Measurements from ENCODE around the gene UQCRC1. TPM values are rescaled to one million over a fixed set of nuclear protein-coding genes. Genes with fewer than 3 reads are reported as not detected.
A peak's percentile ranks its signal among the peaks of the same experiment; 100 is the strongest.

UQCRC1 gene
- total RNA-seq, 1 donor from 2014 or later: 240 TPM

- no peaks in the 10 kb centered on the region for H3K36me3 ChIP-seq
- peaks cover 16% of the 10 kb centered on the region for H3K36me3 Mint-ChIP-seq
- peaks cover 14% of the 10 kb centered on the region for H3K79me2 ChIP-seq (ENCODE audit: low read depth)
- peak overlapping the region; percentile 48 for H2AFZ ChIP-seq (replicated peaks)
- peaks cover 11% of the 10 kb centered on the region for H3K27me3 Mint-ChIP-seq (ENCODE audit: insufficient read depth, low read depth)
- peak overlapping the region; percentile 81 for H3K4me2 ChIP-seq
- peaks cover 24% of the 10 kb centered on the region for H4K20me1 ChIP-seq (ENCODE audit: low read depth)
- no peaks in the 10 kb centered on the region for H3K9me3 Mint-ChIP-seq
- H3F3A ChIP-seq (ENCODE audit: low read depth): peaks cover 21% of the 10 kb centered on the region
- peak overlapping the region; percentile 55 for H3K27ac ChIP-seq
- H3K4me1 ChIP-seq: peaks cover 18% of the 10 kb centered on the region
- no peaks in the 10 kb centered on the region for H3K9me3 ChIP-seq (ENCODE audit: low read depth)
- no peak for TF ChIP-seq EZH2 (IDR thresholded peaks at IDR 0.05)
- TF ChIP-seq CTCF (IDR thresholded peaks at IDR 0.05): no peak
- TF ChIP-seq EZH2phosphoT487 (IDR thresholded peaks at IDR 0.05): no peak
- H3K9ac ChIP-seq: peak overlapping the region; percentile 71
- H3K4me3 Mint-ChIP-seq: peak overlapping the region; percentile 90
- H3K4me3 ChIP-seq: peak overlapping the region; percentile 78
- DNase-seq (ENCODE audit: low spot score): peak; percentile 67
- H3K4me1 Mint-ChIP-seq: peaks cover 20% of the 10 kb centered on the region
- no peaks in the 10 kb centered on the region for H3K27me3 ChIP-seq
- H3K27ac Mint-ChIP-seq: no peak overlapping the region
These were observed 25.3 kb upstream of the UQCRC1 start for GRCh38 chr3:48634661-48635221.

- peak overlapping the region; percentile 81 for H3K4me2 ChIP-seq
- TF ChIP-seq CTCF (IDR thresholded peaks at IDR 0.05): no peak
- no peak for TF ChIP-seq EZH2phosphoT487 (IDR thresholded peaks at IDR 0.05)
- no peak for TF ChIP-seq EZH2 (IDR thresholded peaks at IDR 0.05)
These were observed 24.3 kb upstream of the UQCRC1 start for GRCh38 chr3:48633743-48634142.

GRCh38 chr3:48633256-48633655 lies 23.8 kb upstream of the UQCRC1 start:
- TF ChIP-seq EZH2 (IDR thresholded peaks at IDR 0.05) (no peak), EZH2phosphoT487 (IDR thresholded peaks at IDR 0.05) (no peak), CTCF (IDR thresholded peaks at IDR 0.05) (no peak)
- Mint-ChIP-seq H3K4me3 (peak overlapping the region; percentile 70), H3K27me3 (ENCODE audit: insufficient read depth, low read depth) (peaks cover 7% of the 10 kb centered on the region), H3K36me3 (peaks cover 18% of the 10 kb centered on the region), H3K27ac (no peak overlapping the region), H3K9me3 (no peaks in the 10 kb centered on the region), H3K4me1 (peaks cover 27% of the 10 kb centered on the region)
- Histone ChIP-seq H3K4me2 (no peak overlapping the region), H3K79me2 (ENCODE audit: low read depth) (peaks cover 14% of the 10 kb centered on the region), H3K4me3 (no peak overlapping the region), H3K36me3 (no peaks in the 10 kb centered on the region), H3K9me3 (ENCODE audit: low read depth) (no peaks in the 10 kb centered on the region), H2AFZ (replicated peaks) (no peak overlapping the region), H4K20me1 (ENCODE audit: low read depth) (peaks cover 24% of the 10 kb centered on the region), H3K27ac (no peak overlapping the region), H3K9ac (no peak overlapping the region), H3K4me1 (peaks cover 18% of the 10 kb centered on the region), H3K27me3 (no peaks in the 10 kb centered on the region), H3F3A (ENCODE audit: low read depth) (peaks cover 21% of the 10 kb centered on the region)
- no peak for DNase-seq (ENCODE audit: low spot score)

More at GRCh38 chr3:48633743-48634142, 24.3 kb upstream of the UQCRC1 start:
- Histone ChIP-seq H3K79me2 (ENCODE audit: low read depth) (peaks cover 14% of the 10 kb centered on the region), H3K36me3 (no peaks in the 10 kb centered on the region), H3K27ac (no peak overlapping the region), H2AFZ (replicated peaks) (no peak overlapping the region), H3K27me3 (no peaks in the 10 kb centered on the region), H3K9me3 (ENCODE audit: low read depth) (no peaks in the 10 kb centered on the region), H4K20me1 (ENCODE audit: low read depth) (peaks cover 24% of the 10 kb centered on the region), H3K4me1 (peaks cover 18% of the 10 kb centered on the region), H3F3A (ENCODE audit: low read depth) (peaks cover 21% of the 10 kb centered on the region), H3K4me3 (no peak overlapping the region), H3K9ac (no peak overlapping the region)
- Mint-ChIP-seq H3K9me3 (no peaks in the 10 kb centered on the region), H3K4me3 (peak overlapping the region; percentile 90), H3K36me3 (peaks cover 18% of the 10 kb centered on the region), H3K27me3 (ENCODE audit: insufficient read depth, low read depth) (peaks cover 8% of the 10 kb centered on the region), H3K27ac (no peak overlapping the region), H3K4me1 (peaks cover 27% of the 10 kb centered on the region)
- DNase-seq (ENCODE audit: low spot score): no peak
